ENCODE results near the gene PIGC.

PIGC gene

DNA sequence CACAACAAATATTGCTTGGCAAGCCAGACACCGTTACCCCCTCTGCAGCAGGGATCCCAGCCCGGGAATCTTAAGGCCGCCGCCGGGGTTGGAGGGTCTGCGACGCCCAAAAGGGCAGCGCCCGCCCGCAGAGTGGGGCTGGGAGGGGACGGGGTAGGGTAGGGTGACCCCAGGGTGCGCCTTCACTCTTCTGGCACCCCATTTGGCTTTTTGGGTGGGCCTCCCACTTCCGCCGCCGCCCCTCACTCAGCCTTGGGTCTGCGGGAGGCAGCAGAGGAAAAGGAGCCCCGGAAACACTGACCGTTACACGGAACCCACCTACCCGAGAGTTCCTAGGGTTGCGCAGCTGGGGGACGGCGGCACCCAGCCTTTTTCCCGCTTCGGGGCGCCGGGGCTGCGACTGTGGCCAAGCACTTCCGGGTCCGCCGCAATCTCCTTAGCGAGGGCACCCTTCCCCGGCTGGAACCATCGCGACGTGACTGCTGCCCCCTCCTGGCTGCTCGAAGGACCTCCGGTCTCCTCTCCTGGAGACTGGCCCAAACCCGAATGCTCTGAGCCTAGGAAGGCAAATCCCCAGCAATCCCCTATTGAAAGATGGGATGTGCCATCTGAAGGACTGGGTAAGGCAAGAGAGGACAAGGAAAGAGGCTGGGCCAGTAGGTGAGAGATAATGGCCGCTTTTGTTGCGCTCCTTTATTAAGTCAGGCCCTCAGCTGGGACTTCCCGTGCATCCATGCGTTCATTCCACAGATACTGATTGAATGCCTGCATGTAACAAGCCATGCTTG, at the start of gene PIGC:
PIGC (minus strand) TSS at position 404 of the 788 bp plus-strand sequence. CDS start 1,447 bp downstream, outside the sequence.
- peak; percentile 97 for DNase-seq

DNA sequence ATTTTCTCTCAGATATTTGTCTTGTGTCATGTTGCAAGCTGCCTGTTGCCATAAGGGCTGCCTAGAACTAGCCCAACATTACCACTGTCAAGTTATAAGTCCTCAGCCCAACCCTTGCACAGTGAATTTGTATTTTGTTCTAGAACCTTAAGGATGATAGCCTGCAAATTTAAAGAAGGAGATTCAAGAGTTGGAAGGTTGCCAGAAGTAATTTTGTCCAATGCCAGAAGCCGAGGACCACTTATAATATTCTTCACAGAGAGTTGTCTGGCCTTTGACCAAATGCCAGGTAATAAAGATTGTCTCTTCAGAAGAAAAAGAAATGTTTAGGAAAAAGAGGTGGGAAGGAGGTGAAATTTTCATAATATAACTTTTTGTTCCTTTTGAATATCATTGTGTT, 48.6 kb upstream of the PIGC start:
- no peak for DNase-seq

GRCh38 chr1:172489847-172490246, 46.0 kb upstream of the PIGC start:
- no peak for DNase-seq

DNA sequence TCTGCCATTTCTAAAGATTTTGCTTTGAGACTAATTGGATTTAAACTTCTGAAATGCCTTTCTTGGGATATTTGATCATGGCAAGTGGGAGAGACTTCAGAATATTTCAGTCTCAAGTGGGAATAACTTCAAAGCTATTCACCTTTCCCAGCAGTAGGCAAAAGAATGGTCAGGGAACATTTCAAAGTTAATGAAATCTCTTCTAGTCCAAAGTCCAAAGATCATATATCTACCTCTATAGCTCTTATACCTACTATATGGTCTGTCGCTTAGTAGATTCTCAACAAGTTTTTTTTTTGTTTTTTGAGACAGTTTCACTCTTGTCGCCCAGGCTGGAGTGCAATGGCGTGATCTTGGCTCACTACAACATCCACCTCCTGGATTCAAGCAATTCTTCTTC, 44.5 kb upstream of the PIGC start:
- no peak for DNase-seq

- no peak for DNase-seq
Measured at GRCh38 chr1:172487550-172487949, 43.7 kb upstream of the PIGC start.

- DNase-seq: no peak
Measured at GRCh38 chr1:172486805-172487454, 43.1 kb upstream of the PIGC start.

DNA sequence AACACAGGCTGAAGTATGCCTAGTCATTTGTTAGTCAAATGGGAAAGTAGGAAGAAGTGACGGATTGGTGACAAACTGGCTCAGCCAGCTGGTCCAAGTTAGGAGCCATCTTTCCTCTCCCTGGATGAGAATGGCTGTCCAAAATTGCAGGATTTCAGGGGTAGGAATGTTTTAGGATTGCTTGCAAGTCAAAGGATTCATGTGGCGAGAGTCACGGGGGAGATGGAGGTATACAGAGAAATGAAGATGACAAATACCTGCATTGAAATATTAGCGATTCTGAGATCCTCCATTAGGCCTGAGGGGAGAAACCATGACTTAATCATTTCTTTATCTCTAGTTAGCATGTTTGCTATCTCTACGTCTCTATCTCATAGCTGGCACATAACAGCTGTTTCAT, 41.8 kb upstream of the PIGC start:
- peak; percentile 39 for DNase-seq

GRCh38 chr1:172484252-172484651, 40.4 kb upstream of the PIGC start:
- no peak for DNase-seq

DNA sequence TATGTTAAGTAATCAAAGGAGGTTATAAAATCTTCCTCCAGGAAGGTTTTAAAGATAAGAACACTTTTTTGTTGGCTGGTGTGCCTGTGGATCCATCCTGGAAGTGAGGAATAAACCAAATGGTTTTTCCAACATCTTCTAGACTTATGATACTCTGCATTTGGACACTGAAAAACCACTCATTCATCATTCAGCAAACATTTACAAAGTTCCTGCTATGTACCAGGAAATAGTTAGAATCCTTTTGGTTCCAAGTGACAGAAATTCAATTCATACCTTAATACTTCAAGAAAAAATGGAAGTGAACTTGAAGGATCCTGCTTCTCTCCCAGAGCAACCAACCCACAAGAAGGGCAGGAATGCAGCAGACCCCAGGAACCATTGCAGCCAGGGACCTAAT, 39.6 kb upstream of the PIGC start:
- DNase-seq: no peak

DNA sequence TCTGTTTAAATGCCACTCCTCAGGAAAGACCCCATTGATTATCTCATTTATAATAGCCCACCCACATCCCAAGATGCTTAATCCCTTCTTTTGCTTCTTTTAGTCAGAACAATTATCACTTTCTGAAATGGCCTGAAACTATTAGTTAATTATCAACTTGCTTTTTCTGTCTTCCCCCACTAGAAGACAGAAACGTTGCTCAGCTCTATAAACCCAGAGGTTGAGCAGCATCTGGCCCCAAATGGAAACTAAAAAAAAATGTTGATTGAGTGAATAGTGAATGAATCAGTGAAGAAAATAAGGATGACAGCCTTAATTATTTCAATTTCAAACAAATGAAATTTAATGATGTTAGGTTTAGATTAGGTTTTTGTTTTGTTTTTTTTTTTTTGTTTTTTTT, 38.2 kb upstream of the PIGC start:
- DNase-seq: no peak

- no peak for DNase-seq
Measured at GRCh38 chr1:172480431-172480830, 36.6 kb upstream of the PIGC start.

DNA sequence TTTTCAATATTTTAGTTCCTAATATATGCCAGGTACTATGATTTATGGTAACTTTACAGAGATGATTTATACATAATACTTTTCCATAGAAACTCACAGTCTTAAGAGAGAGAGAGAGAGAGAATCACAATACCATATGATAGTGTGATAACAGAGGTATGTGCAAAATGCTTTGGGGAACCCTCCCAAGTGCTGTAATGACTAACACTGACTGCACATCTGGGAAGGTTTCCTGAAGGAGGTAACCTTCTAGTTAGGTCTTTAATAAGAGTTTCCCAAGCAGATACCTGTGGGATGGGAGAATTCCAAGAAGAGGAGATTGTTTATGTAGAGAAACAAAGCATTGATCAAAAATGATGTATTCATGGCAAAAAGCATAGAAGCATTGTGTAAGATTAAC, 34.6 kb upstream of the PIGC start:
- DNase-seq: no peak

GRCh38 chr1:172477741-172478140, 33.9 kb upstream of the PIGC start:
- DNase-seq: no peak

GRCh38 chr1:172477216-172477615, 33.3 kb upstream of the PIGC start:
- DNase-seq: no peak

GRCh38 chr1:172476218-172476811, 32.4 kb upstream of the PIGC start:
- DNase-seq: no peak

GRCh38 chr1:172473842-172474241, 30.0 kb upstream of the PIGC start:
- DNase-seq: no peak

DNA sequence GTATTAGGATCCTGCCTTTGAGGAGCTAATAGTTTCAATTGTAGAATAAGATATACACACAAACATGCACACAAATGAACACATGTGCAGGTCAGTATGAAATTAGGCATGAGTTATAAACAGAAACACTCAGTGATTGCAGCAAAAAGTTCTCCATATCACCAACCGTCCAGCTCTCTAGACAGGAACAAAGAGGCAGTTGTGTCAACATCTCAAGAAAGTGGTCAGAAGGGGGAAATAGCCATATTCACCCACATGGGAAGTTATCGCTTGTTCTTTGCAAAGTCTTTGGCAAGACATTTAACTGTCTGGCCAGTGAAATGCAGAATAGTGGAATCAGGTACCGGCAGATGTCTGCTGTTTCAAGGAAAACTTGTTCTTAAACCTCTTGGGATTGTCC, 29.4 kb upstream of the PIGC start:
- peak; percentile 82 for DNase-seq

DNA sequence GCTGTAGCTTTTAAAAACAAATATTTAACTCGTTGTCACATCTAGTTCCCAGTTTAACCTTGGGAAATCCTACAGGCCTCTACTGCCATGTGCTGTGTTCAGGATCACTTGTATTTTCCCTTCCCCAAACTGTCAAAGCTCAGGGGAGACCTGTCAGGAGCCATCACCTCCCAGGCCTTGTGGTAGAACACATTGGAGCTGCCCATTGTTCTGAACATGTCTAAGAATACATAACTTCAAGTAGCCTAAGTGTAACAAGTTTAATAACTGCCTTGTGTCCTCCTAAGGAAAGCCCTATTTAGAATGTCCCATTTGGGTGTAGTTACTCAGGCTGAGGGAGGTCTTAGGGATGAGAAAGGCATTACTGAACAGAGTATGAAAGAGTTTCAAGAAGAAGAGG, 28.6 kb upstream of the PIGC start:
- DNase-seq: no peak

DNA sequence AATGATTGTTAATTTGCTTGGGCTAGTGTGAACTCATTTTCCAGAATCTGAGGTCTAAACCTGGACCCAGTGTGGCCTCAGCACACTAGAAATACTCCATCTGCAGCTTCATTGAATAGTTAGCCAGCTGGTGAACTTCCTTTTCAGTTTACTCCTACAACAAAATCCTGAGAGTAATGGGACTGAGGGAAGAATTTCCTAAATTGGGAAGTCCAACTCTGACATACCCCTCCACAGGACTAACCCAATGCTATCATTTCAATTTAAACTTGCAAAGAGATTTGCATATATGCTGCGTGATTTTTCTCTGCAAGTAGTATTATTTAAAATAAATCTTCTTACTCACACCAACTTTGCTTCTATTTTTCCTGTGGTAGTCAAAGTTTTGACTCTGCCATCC, 27.8 kb upstream of the PIGC start:
- no peak for DNase-seq

- no peak for DNase-seq
Measured at GRCh38 chr1:172470149-172470548, 26.3 kb upstream of the PIGC start.

- peak; percentile 51 for DNase-seq
Measured at GRCh38 chr1:172469717-172470116, 25.8 kb upstream of the PIGC start.

DNA sequence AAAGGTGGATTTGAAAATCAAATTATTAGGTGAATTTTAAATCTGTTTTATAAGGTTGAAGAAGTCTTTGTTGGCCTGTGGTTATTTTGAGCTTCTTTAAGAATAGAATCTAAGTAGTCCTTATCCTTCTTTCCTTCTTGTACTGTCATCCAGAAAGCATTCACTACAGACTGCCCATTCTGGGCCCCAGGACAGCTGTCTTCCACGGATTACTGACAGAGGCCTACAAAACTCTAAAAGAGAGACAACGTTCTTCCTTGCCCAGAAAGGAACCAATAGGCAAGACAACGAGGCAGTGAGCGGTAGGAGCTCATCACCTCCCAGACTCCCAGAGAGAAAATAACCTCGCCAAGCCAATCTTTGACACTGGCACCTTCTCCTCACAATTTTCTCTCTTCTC, 24.4 kb upstream of the PIGC start:
- DNase-seq: no peak

GRCh38 chr1:172467446-172467845, 23.6 kb upstream of the PIGC start:
- DNase-seq: no peak

DNA sequence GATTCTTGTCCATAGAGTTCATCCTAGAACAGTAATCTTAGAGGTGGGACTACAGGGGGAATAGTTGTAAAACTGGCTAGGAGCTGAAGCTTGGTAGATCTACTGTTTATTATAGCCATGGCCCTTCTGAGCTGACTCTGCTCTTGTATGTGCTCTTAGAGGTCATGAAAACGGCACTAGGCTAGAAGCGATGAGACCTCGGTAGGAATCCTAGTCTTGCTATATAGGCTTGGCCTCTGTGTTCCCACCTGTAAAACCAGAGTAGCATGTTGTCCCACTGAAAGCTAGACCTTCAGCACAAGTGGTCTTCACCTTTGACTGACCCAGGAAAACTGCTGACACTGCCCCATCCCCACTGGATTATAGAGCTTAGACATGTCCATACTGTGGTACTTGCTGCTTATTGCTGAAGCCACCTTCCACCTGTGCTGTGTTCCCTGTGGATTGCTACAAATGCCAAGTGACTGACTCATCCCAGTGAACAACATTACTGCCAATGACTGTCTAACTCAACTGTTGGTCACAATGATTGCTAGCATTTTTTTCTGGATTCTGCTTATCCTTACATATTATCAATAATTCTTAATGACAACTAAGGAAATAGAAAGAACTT, 23.0 kb upstream of the PIGC start:
- no peak for DNase-seq

Data from hematopoietic multipotent progenitor cell treated with erythropoietin and hydrocortisone succinate and interleukin-3 and kit ligand, for 6 days (in vitro differentiated cells).